MCF 10A (cell line): ENCODE measurements around the gene TRAPPC2L. TPM values are rescaled to one million over a fixed set of nuclear protein-coding genes. Genes with fewer than 3 reads are reported as not detected.

Source experiments
- BruUV-seq: library from RNA; stranded (reverse); fragments of 400-500 nt; replicated peaks from 2 replicates; lab custom pipeline; 2021; lab: Mats Ljungman, UMichigan
- CTCF ChIA-PET: fragments of 300-600 bp; sonication (Branson Sonifier 250); formaldehyde crosslinking; extraction: SDS; loops from one replicate; lab custom pipeline; 2021; ENCODE audit warnings: antibody characterized with exemption, inconsistent platforms; lab: Yijun Ruan, JAX
- POLR2A ChIA-PET: fragments of 300-600, 350-650 bp; sonication (Branson Sonifier 250); formaldehyde crosslinking; extraction: SDS; loops from one replicate; lab custom pipeline; 2020; ENCODE audit warnings: antibody characterized with exemption, inconsistent platforms; lab: Yijun Ruan, JAX
- DNase-seq: peaks from one replicate; pipeline ENCODE4 v3.0.0-alpha.2; 2018; ENCODE audit not compliant: unreplicated experiment
- H3K27ac Mint-ChIP-seq: one replicate; pipeline ENCODE4 v1.8.0; 2022; ENCODE audit warnings: mild to moderate bottlenecking, low read depth, mixed read lengths; ENCODE audit not compliant: unreplicated experiment
- H3K27me3 Mint-ChIP-seq: one replicate; pipeline ENCODE4 v1.8.0; 2022; ENCODE audit warnings: mixed read lengths; ENCODE audit not compliant: insufficient read depth, unreplicated experiment
- H3K36me3 Mint-ChIP-seq: one replicate; pipeline ENCODE4 v1.8.0; 2022; ENCODE audit warnings: mild to moderate bottlenecking, moderate library complexity, mixed read lengths; ENCODE audit not compliant: insufficient read depth, unreplicated experiment
- H3K4me1 Mint-ChIP-seq: one replicate; pipeline ENCODE4 v1.8.0; 2022; ENCODE audit warnings: mixed read lengths; ENCODE audit not compliant: insufficient read depth, unreplicated experiment
- H3K4me3 Mint-ChIP-seq: one replicate; pipeline ENCODE4 v1.8.0; 2022; ENCODE audit warnings: mild to moderate bottlenecking, moderate library complexity, mixed read lengths; ENCODE audit not compliant: unreplicated experiment
- H3K9me3 Mint-ChIP-seq: one replicate; pipeline ENCODE4 v1.8.0; 2022; ENCODE audit warnings: mixed read lengths; ENCODE audit not compliant: unreplicated experiment
- CTCF ChIP-seq: fragments of 200-600 bp; IDR thresholded peaks from one replicate; pipeline ENCODE4 v1.8.0; 2022; ENCODE audit warnings: antibody characterized with exemption, mild to moderate bottlenecking; ENCODE audit not compliant: unreplicated experiment
- intact Hi-C: fragments of 100-400 bp; cut with micrococcal nuclease; formaldehyde crosslinking; loops from 2 replicates; pipeline ENCODE4 v1.14.1; 2022
- total RNA-seq: library from RNA; stranded (reverse); gene quantifications from 2 replicates; pipeline ENCODE4 v1.2.3, GENCODE V29; 2022

TRAPPC2L gene
- total RNA-seq, 1 experiment from 2014 or later, result 35.6 TPM

DNA sequence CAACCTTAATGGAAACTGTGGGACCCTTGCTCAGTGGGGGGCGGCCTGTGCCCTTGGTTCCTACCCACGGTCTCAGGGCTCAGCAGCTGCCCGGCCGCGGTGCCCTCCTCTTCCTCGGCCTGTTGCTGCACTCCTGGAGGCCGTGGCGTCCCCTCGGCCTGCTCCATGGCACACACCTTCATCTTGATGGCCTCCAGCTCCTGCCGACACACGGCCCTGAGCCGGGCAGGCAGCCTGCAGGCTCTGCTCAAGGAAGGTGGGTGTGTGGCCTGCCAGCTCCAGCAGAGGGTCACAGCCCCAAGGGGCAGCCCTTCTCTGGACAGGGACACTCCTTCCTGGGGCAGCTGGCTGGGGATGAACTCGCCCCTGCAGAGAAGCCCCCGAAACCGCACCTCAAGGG, 8.8 kb downstream of the TRAPPC2L start:
- H3K9me3 Mint-ChIP-seq, result no peaks in the 10 kb centered on the region
- TF ChIP-seq CTCF, result no peak
- H3K4me3 Mint-ChIP-seq, result no peak overlapping the region
- no peak for DNase-seq
- intact Hi-C loops, result no loop called here
- POLR2A ChIA-PET, result no interaction called here
- peaks cover 9% of the 10 kb centered on the region for H3K36me3 Mint-ChIP-seq
- BruUV-seq, result no TSS peak
- no peak overlapping the region for H3K27ac Mint-ChIP-seq
- CTCF ChIA-PET, result interaction anchor here (0.6 kb wide), 1 partner anchor 20 kb away, joined by 4 read pairs; no protein-coding TSS in a partner anchor
- no peaks in the 10 kb centered on the region for H3K4me1 Mint-ChIP-seq
- peaks cover 29% of the 10 kb centered on the region for H3K27me3 Mint-ChIP-seq

- POLR2A ChIA-PET, result no interaction called here
- no peak within 1 kb of the TSS for H3K4me3 Mint-ChIP-seq
- DNase-seq, result no peak
Observed at GRCh38 chr16:88866151-88866920, 9.4 kb downstream of the TRAPPC2L start, which contains the start of gene PABPN1L. PABPN1L (minus strand) TSS chr16:88866660; CDS start chr16:88866606, 54 bp downstream.

DNA sequence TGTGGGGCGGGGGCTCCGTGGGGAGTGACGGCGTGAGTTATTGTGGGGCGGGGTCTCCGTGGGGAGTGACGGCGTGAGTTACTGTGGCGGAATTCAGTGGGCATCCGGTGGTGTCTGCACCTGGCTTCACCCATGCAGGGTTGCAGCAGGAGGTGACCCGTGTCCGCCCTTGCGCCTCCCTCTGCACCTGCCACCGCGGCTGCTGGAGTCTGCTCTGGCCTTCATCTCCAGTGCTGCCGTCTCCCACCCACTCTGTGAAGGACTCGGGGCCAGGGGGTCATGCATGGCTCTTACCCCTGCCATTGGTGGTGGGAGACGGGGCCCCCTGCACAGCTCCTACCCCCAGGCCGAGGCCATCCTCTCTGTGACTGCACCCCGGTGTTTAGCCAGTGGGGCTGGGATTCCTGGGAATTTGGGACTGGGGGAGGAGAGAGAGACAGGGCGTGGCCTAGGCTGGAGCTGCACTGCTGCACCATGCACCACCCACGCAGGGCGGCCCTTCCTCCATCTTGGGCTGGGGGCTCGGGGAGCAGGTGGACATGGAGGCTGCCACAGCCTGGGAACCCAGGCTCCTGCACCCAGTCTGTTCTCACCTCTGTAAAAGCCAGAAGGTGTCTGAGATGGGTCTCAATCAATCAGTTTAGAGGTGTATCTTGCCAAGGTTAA, 10.8 kb downstream of the TRAPPC2L start:
- CTCF ChIA-PET, result no interaction called here
- Mint-ChIP-seq H3K27me3 (peaks cover 38% of the 10 kb centered on the region), H3K27ac (no peak overlapping the region), H3K4me1 (no peaks in the 10 kb centered on the region), H3K36me3 (no peaks in the 10 kb centered on the region), H3K4me3 (no peak overlapping the region), H3K9me3 (no peaks in the 10 kb centered on the region)
- DNase-seq, result no peak
- TF ChIP-seq CTCF, result no peak
- intact Hi-C loops, result no loop called here
- BruUV-seq, result no TSS peak
- POLR2A ChIA-PET, result no interaction called here

More at GRCh38 chr16:88866151-88866920, 9.4 kb downstream of the TRAPPC2L start, which contains the start of gene PABPN1L:
- H3K27me3 Mint-ChIP-seq, result peaks cover 35% of the 10 kb centered on the region
- intact Hi-C loops, result no loop called here
- CTCF ChIA-PET, result interaction anchor here (0.6 kb wide), 1 partner anchor 878 kb away, joined by 3 read pairs; no protein-coding TSS in a partner anchor
- TF ChIP-seq CTCF, result no peak
- no TSS peak for BruUV-seq
- no peak within 1 kb of the TSS for H3K27ac Mint-ChIP-seq
- no peaks in the 10 kb centered on the region for H3K9me3 Mint-ChIP-seq
- no peaks in the 10 kb centered on the region for H3K4me1 Mint-ChIP-seq
- H3K36me3 Mint-ChIP-seq, result peaks cover 9% of the 10 kb centered on the region
